Neural cell (in vitro differentiated cells): Measurements from ENCODE around the gene LRRC8D.

ENCODE experiments used
- EP300 ChIP-seq: fragments of 450-650 bp; conservative IDR thresholded peaks from 2 replicates; pipeline ENCODE4 v1.6.1; 2014; ENCODE audit warnings: antibody characterized with exemption, mild to moderate bottlenecking, moderate library complexity; ENCODE audit not compliant: poor library complexity, severe bottlenecking
- EZH2 ChIP-seq: fragments of 200-600, 300-800 bp; shearing (Covaris generic), sonication (generic); IDR thresholded peaks from 2 replicates; pipeline ENCODE4 v1.6.1; 2014; ENCODE audit warnings: antibody characterized with exemption, low read length, borderline replicate concordance, mild to moderate bottlenecking; ENCODE audit not compliant: insufficient read depth, poor library complexity, severe bottlenecking
- POLR2AphosphoS5 ChIP-seq: IDR thresholded peaks from 2 replicates; pipeline ENCODE4 v1.6.1; 2012
- SMC3 ChIP-seq: fragments of 450-650 bp; conservative IDR thresholded peaks from 2 replicates; pipeline ENCODE4 v1.6.1; 2014; ENCODE audit warnings: antibody characterized with exemption, mild to moderate bottlenecking, moderate library complexity; ENCODE audit not compliant: poor library complexity
- TAF1 ChIP-seq: IDR thresholded peaks from 2 replicates; pipeline ENCODE4 v1.6.1; 2012; ENCODE audit warnings: low read depth
- TF ChIP-seq, protein P1 (sequence below): fragments of 450-650 bp; IDR thresholded peaks from 2 replicates; pipeline ENCODE4 v1.5.1; 2014; ENCODE audit warnings: antibody characterized with exemption, mild to moderate bottlenecking, moderate library complexity; ENCODE audit not compliant: poor library complexity, severe bottlenecking

- TF ChIP-seq, protein P1, sequence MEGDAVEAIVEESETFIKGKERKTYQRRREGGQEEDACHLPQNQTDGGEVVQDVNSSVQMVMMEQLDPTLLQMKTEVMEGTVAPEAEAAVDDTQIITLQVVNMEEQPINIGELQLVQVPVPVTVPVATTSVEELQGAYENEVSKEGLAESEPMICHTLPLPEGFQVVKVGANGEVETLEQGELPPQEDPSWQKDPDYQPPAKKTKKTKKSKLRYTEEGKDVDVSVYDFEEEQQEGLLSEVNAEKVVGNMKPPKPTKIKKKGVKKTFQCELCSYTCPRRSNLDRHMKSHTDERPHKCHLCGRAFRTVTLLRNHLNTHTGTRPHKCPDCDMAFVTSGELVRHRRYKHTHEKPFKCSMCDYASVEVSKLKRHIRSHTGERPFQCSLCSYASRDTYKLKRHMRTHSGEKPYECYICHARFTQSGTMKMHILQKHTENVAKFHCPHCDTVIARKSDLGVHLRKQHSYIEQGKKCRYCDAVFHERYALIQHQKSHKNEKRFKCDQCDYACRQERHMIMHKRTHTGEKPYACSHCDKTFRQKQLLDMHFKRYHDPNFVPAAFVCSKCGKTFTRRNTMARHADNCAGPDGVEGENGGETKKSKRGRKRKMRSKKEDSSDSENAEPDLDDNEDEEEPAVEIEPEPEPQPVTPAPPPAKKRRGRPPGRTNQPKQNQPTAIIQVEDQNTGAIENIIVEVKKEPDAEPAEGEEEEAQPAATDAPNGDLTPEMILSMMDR, result no peak
- no peak for TF ChIP-seq POLR2AphosphoS5
- no peak for TF ChIP-seq EZH2
- TF ChIP-seq SMC3, result no peak
- TF ChIP-seq EP300, result no peak
- TF ChIP-seq TAF1, result no peak
These were observed 114.4 kb downstream of the LRRC8D start for GRCh38 chr1:89935235-89935634.
